Measurements from ENCODE around the gene PLPP4. TPM values are rescaled to one million over a fixed set of nuclear protein-coding genes. Genes with fewer than 3 reads are reported as not detected.

PLPP4 gene
- total RNA-seq, 1 donor from 2014 or later, result 2.0 TPM

GRCh38 chr10:120466006-120466405 is 9.0 kb downstream of the PLPP4 start:
- no peak for DNase-seq (ENCODE audit: extremely low spot score, unreplicated experiment)
- no peak overlapping the region for H3K27ac Mint-ChIP-seq (ENCODE audit: unreplicated experiment)
- H3K36me3 Mint-ChIP-seq (ENCODE audit: unreplicated experiment), result no peaks in the 10 kb centered on the region
- TF ChIP-seq CTCF (IDR thresholded peaks at IDR 0.05), result no peak
- H3K27me3 Mint-ChIP-seq (ENCODE audit: unreplicated experiment), result no peaks in the 10 kb centered on the region
- peaks cover 11% of the 10 kb centered on the region for H3K4me1 Mint-ChIP-seq (ENCODE audit: unreplicated experiment)
- no peak overlapping the region for H3K4me3 Mint-ChIP-seq (ENCODE audit: unreplicated experiment)
- H3K9me3 Mint-ChIP-seq (ENCODE audit: unreplicated experiment), result no peaks in the 10 kb centered on the region

- DNase-seq (ENCODE audit: extremely low spot score, unreplicated experiment), result no peak
- peaks cover 12% of the 10 kb centered on the region for H3K9me3 Mint-ChIP-seq (ENCODE audit: unreplicated experiment)
- no peak overlapping the region for H3K4me3 Mint-ChIP-seq (ENCODE audit: unreplicated experiment)
- peaks cover 19% of the 10 kb centered on the region for H3K4me1 Mint-ChIP-seq (ENCODE audit: unreplicated experiment)
- H3K36me3 Mint-ChIP-seq (ENCODE audit: unreplicated experiment), result peaks cover 3% of the 10 kb centered on the region
- no peaks in the 10 kb centered on the region for H3K27me3 Mint-ChIP-seq (ENCODE audit: unreplicated experiment)
- no peak for TF ChIP-seq CTCF (IDR thresholded peaks at IDR 0.05)
- no peak overlapping the region for H3K27ac Mint-ChIP-seq (ENCODE audit: unreplicated experiment)
Observed at GRCh38 chr10:120473593-120473992, 16.6 kb downstream of the PLPP4 start.

GRCh38 chr10:120474956-120475355 is 17.9 kb downstream of the PLPP4 start:
- Mint-ChIP-seq H3K36me3 (ENCODE audit: unreplicated experiment) (peaks cover 3% of the 10 kb centered on the region), H3K4me3 (ENCODE audit: unreplicated experiment) (no peak overlapping the region), H3K9me3 (ENCODE audit: unreplicated experiment) (peaks cover 12% of the 10 kb centered on the region), H3K27me3 (ENCODE audit: unreplicated experiment) (no peaks in the 10 kb centered on the region), H3K27ac (ENCODE audit: unreplicated experiment) (no peak overlapping the region), H3K4me1 (ENCODE audit: unreplicated experiment) (peaks cover 24% of the 10 kb centered on the region)
- no peak for TF ChIP-seq CTCF (IDR thresholded peaks at IDR 0.05)
- peak; percentile 38 for DNase-seq (ENCODE audit: extremely low spot score, unreplicated experiment)

- H3K27me3 Mint-ChIP-seq (ENCODE audit: unreplicated experiment), result no peaks in the 10 kb centered on the region
- peaks cover 3% of the 10 kb centered on the region for H3K36me3 Mint-ChIP-seq (ENCODE audit: unreplicated experiment)
- peaks cover 12% of the 10 kb centered on the region for H3K9me3 Mint-ChIP-seq (ENCODE audit: unreplicated experiment)
- H3K4me1 Mint-ChIP-seq (ENCODE audit: unreplicated experiment), result peaks cover 24% of the 10 kb centered on the region
- H3K4me3 Mint-ChIP-seq (ENCODE audit: unreplicated experiment), result no peak overlapping the region
- DNase-seq (ENCODE audit: extremely low spot score, unreplicated experiment), result peak; percentile 49
- TF ChIP-seq CTCF (IDR thresholded peaks at IDR 0.05), result no peak
- no peak overlapping the region for H3K27ac Mint-ChIP-seq (ENCODE audit: unreplicated experiment)
Observed at GRCh38 chr10:120475844-120476791, 19.1 kb downstream of the PLPP4 start.

- TF ChIP-seq CTCF (IDR thresholded peaks at IDR 0.05), result no peak
- Mint-ChIP-seq H3K9me3 (ENCODE audit: unreplicated experiment) (peaks cover 12% of the 10 kb centered on the region), H3K27ac (ENCODE audit: unreplicated experiment) (peak overlapping the region; percentile 50), H3K27me3 (ENCODE audit: unreplicated experiment) (no peaks in the 10 kb centered on the region), H3K4me3 (ENCODE audit: unreplicated experiment) (no peak overlapping the region), H3K36me3 (ENCODE audit: unreplicated experiment) (peaks cover 4% of the 10 kb centered on the region), H3K4me1 (ENCODE audit: unreplicated experiment) (peaks cover 24% of the 10 kb centered on the region)
- DNase-seq (ENCODE audit: extremely low spot score, unreplicated experiment), result peak; percentile 42
Observed at GRCh38 chr10:120477021-120477742, 20.2 kb downstream of the PLPP4 start.

Measured in osteocyte (in vitro differentiated cells).